ENCODE data around the gene NEK7.

DNA sequence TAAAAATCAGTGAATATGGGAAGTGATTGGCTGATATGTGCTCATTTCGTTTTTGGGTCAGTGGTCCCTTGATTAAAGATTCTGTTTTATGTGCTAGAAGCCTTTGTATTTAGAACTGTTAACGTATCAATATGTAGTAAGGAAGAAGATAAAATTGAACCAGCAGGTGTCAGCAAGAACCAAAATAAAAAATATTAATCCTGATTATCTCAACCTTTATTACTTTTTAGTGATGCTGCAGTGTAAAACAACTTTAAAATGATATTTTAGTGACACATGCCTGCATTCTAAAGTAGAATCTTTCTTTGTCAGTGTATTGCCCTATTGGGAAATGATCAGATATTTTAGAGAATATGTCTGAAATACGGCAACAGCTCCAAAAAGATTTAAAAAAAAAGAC is 49.5 kb downstream of the NEK7 start:
- TF ChIP-seq POLR2A (IDR thresholded peaks at IDR 0.05), result no peak
- TF ChIP-seq, protein P1, sequence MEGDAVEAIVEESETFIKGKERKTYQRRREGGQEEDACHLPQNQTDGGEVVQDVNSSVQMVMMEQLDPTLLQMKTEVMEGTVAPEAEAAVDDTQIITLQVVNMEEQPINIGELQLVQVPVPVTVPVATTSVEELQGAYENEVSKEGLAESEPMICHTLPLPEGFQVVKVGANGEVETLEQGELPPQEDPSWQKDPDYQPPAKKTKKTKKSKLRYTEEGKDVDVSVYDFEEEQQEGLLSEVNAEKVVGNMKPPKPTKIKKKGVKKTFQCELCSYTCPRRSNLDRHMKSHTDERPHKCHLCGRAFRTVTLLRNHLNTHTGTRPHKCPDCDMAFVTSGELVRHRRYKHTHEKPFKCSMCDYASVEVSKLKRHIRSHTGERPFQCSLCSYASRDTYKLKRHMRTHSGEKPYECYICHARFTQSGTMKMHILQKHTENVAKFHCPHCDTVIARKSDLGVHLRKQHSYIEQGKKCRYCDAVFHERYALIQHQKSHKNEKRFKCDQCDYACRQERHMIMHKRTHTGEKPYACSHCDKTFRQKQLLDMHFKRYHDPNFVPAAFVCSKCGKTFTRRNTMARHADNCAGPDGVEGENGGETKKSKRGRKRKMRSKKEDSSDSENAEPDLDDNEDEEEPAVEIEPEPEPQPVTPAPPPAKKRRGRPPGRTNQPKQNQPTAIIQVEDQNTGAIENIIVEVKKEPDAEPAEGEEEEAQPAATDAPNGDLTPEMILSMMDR (IDR thresholded peaks at IDR 0.05), result no peak
- TF ChIP-seq EP300 (IDR thresholded peaks at IDR 0.05), result no peak

Measured in ovary (tissue), 3 donors.